Thoracic aorta endothelial cell (primary cell): Measurements from ENCODE around the gene NXNL2. TPM values are rescaled to one million over a fixed set of nuclear protein-coding genes. Genes with fewer than 3 reads are reported as not detected.

Experiments used
- total RNA-seq: library from RNA; depleted of rRNA; stranded (reverse); fragments of >200 nt; gene quantifications from 2 replicates; pipeline ENCODE4 v1.2.3, GENCODE V29; 2012

Gene NXNL2
- total RNA-seq: not detected in 2 replicates

GRCh38 chr9:88534456-88535225, at the start of gene NXNL2:
Gene NXNL2 (plus strand): TSS chr9:88535178. CDS start chr9:88535435, 257 bp downstream.

Other genes starting within 250 kb of the NXNL2 start
- gene SPIN1, start 146.7 kb upstream of the NXNL2 start, total RNA-seq: 71.3 and 72.8 TPM in 2 replicates